Esophagus squamous epithelium (tissue), 5 donors: ENCODE results near the gene ADAMTS14. TPM values are rescaled to one million over a fixed set of nuclear protein-coding genes. Genes with fewer than 3 reads are reported as not detected.

Experiments
- DNase-seq: peaks from one replicate; lab custom pipeline; 2025; lab: John Stamatoyannopoulos, UW
- H3K27ac ChIP-seq, 4 donors: fragments of 200-600 bp; sonication (generic); one replicate each; pipeline ENCODE4 v1.5.1; 2016 to 2019; ENCODE audit warnings: mild to moderate bottlenecking in 1 of 4
- H3K27me3 ChIP-seq, 4 donors: fragments of 200-600 bp; sonication (generic); 1 replicate in 3 of 4; 2 replicates in 1 of 4; pipeline versions ENCODE4 v1.5.1 to v1.6.0; 2017 to 2021; ENCODE audit warnings: antibody characterized with exemption in 1 of 4
- H3K36me3 ChIP-seq, 3 donors: fragments of 200-600 bp; sonication (generic); one replicate each; pipeline ENCODE4 v1.5.1; 2016 to 2019
- H3K4me1 ChIP-seq, 3 donors: fragments of 200-600 bp; sonication (generic); one replicate each; pipeline ENCODE4 v1.5.1; 2017 to 2019
- H3K4me3 ChIP-seq, 4 donors: fragments of 200-600 bp; sonication (generic); 1 replicate in 3 of 4; 2 replicates in 1 of 4; pipeline ENCODE4 v1.5.1; 2016 to 2019; ENCODE audit warnings: mild to moderate bottlenecking in 2 of 4, moderate library complexity in 1 of 4
- H3K9me3 ChIP-seq, 3 donors: fragments of 200-600 bp; sonication (generic); one replicate each; pipeline ENCODE4 v1.5.1; 2016 to 2019
- POLR2A ChIP-seq, 4 donors: fragments of 450-650 bp; IDR thresholded peaks; one replicate each; pipeline ENCODE4 v1.6.1; 2017; ENCODE audit warnings: antibody characterized with exemption in 4 of 4, mild to moderate bottlenecking in 4 of 4, moderate library complexity in 3 of 4
- WGBS, 2 donors: methylation state at CpG; one replicate each; pipeline ENCODE4 v1.1.5; 2018; 5-methylcytosine and 5-hydroxymethylcytosine counted together
- intact Hi-C: fragments of 100-400 bp; cut with DNase I; formaldehyde crosslinking; loops from one replicate; pipeline ENCODE4 v1.15.0; 2022
- total RNA-seq, 4 donors: library from RNA; depleted of rRNA; stranded (reverse); fragments of >200 nt; gene quantifications; one replicate each; pipeline ENCODE4 v1.1.0, GENCODE V29; 2016
- TF ChIP-seq, protein P1 (sequence below), 6 experiments: fragments of 450-650 bp in 4 of 6; fragments of 200-600 bp in 2 of 6; sonication (generic) in 2 of 6; IDR thresholded peaks; one replicate each; pipeline ENCODE4 v1.5.1; 2016 to 2019; ENCODE audit warnings: antibody characterized with exemption in 6 of 6, mild to moderate bottlenecking in 4 of 6, moderate library complexity in 4 of 6
- donor health status: DM: yes; HTN: yes; CAD: no.

ADAMTS14 gene
- total RNA-seq, 4 donors from 2014 or later, result 0.23 to 0.75 (median 0.38) TPM; not detected in 1

DNA sequence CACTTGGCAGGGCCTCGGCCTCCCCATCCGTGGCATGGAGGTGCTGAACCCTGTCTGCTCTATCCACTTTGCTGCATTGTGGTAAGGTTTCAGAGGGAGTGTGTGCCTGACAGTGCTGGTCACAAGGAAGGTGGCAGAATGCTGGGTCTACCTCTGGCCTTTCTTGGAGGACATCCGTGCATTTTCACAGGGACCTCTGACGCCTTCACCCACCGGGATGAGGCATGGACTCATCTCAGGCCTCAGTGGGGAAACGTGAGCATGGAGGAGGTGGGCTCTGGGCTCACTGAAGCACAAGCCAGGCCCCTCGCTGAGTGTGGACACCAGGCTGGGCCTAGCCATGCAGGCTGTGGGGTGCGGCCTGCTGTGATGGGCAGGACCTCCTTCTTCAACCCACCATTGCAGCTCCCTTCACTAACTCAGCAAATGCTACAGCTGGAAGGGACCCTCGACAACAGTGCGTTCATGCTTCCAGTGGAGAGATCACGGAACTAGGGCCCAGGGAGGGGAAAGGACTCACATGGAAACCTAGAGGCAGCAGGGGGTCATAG is 104.2 kb downstream of the ADAMTS14 start:
- TF ChIP-seq, protein P1, sequence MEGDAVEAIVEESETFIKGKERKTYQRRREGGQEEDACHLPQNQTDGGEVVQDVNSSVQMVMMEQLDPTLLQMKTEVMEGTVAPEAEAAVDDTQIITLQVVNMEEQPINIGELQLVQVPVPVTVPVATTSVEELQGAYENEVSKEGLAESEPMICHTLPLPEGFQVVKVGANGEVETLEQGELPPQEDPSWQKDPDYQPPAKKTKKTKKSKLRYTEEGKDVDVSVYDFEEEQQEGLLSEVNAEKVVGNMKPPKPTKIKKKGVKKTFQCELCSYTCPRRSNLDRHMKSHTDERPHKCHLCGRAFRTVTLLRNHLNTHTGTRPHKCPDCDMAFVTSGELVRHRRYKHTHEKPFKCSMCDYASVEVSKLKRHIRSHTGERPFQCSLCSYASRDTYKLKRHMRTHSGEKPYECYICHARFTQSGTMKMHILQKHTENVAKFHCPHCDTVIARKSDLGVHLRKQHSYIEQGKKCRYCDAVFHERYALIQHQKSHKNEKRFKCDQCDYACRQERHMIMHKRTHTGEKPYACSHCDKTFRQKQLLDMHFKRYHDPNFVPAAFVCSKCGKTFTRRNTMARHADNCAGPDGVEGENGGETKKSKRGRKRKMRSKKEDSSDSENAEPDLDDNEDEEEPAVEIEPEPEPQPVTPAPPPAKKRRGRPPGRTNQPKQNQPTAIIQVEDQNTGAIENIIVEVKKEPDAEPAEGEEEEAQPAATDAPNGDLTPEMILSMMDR (IDR thresholded peaks at IDR 0.05), result no peak
- TF ChIP-seq POLR2A (IDR thresholded peaks at IDR 0.05), result no peak
- H3K27ac ChIP-seq, result no peak overlapping the region
- peaks cover 2 to 33% (median 7%) of the 10 kb centered on the region in 3 donors for H3K4me1 ChIP-seq
- WGBS, 2 donors, result 90 to 100% methylated on average over 5 to 6 of the region's 11 CpGs
- intact Hi-C loops, result no loop called here
- H3K9me3 ChIP-seq, result no peaks in the 10 kb centered on the region
- DNase-seq, result no peak
- no peaks in the 10 kb centered on the region for H3K36me3 ChIP-seq
- no peak overlapping the region for H3K4me3 ChIP-seq
- H3K27me3 ChIP-seq, result no peaks in the 10 kb centered on the region

DNA sequence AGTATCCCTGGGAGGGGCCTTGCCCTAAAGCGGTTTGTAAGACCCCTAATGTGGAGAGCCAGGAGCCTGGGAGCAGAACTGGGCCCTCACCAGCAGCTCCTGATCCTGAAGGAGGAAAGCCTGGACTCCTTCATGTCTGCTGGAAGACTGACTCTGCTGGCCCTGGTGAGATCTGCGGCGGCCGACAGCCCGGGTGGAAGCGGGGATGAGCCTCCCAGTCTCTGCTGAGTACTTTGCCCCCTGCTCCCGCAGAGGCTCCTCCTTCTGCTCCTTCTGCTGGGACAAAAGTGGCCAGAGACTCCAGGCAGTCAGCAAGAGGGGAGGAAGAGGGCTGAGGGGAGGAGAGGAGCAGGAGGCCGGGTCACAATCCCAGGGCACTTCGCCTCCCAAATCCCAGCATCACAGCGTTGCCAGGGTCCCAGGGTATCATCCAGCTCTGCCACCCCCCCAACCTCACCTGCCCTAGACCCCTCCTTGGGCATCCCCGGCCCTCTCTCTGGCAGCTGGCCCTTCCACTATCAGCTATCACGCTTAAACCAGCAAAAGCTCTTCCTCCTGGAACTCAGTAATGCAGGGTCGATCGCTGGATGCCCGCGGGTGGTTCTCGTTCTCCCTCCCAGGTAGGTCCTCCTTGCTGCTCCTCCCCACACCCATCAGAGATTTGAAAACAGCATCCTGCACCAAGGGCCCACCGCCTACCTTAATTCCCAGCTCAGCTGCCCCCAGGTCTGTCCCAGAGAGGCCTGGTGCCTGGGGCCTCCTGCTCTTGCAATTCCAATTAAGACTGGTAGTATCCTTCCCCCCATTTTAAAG is 105.0 kb downstream of the ADAMTS14 start:
- no peak for DNase-seq
- TF ChIP-seq, protein P1 (IDR thresholded peaks at IDR 0.05), result no peak
- no peak for TF ChIP-seq POLR2A (IDR thresholded peaks at IDR 0.05)
- intact Hi-C loops, result no loop called here
- Histone ChIP-seq H3K36me3 (no peaks in the 10 kb centered on the region), H3K27me3 (no peaks in the 10 kb centered on the region), H3K4me3 (no peak overlapping the region), H3K9me3 (no peaks in the 10 kb centered on the region), H3K27ac (no peak overlapping the region), H3K4me1 (peaks cover 2 to 33% (median 7%) of the 10 kb centered on the region in 3 donors)
- WGBS, 2 donors, result 92 to 95% methylated on average over 10 to 12 of the region's 18 CpGs

DNA sequence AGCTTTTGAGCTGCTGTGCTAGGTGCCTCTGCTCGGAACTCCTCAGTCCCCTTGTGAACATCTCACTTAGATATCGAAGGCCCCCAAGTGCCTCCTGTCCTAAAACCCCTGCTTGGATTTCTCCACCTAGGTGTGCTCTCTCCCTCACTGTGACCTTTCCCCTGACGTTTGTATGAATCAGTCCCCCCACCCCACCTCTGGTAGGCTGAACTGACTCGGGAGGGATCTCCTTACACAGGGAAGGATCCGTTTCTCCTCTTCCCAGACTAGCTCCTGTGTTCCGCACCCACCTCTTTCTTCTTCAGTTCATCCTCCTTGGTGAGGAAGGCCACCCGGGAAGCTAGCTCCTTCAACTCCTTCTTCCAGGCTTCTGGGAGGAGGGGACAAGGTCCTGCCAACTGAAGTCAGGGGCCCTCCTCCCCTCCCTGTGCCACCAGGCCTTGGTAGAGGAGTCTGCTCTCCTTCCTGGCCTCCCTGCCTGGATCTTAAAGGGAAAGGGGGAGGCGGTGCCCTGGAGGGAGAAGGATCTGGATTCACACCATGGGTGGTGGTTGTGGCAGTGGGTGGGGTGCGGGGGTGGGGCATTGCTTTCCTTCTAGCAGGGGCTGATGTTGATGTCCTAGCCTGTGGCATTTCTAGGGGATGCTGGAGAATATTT is 106.1 kb downstream of the ADAMTS14 start:
- intact Hi-C loops, result no loop called here
- TF ChIP-seq, protein P1 (IDR thresholded peaks at IDR 0.05), result no peak
- no peak for TF ChIP-seq POLR2A (IDR thresholded peaks at IDR 0.05)
- Histone ChIP-seq H3K4me3 (no peak overlapping the region), H3K27me3 (peaks cover 0 to 5% (median 0%) of the 10 kb centered on the region in 4 donors), H3K27ac (no peak overlapping the region), H3K4me1 (peaks cover 2 to 33% (median 7%) of the 10 kb centered on the region in 3 donors), H3K9me3 (no peaks in the 10 kb centered on the region), H3K36me3 (no peaks in the 10 kb centered on the region)
- WGBS, 2 donors, result 73% methylated on average over 6 to 8 of the region's 9 CpGs
- no peak for DNase-seq

DNA sequence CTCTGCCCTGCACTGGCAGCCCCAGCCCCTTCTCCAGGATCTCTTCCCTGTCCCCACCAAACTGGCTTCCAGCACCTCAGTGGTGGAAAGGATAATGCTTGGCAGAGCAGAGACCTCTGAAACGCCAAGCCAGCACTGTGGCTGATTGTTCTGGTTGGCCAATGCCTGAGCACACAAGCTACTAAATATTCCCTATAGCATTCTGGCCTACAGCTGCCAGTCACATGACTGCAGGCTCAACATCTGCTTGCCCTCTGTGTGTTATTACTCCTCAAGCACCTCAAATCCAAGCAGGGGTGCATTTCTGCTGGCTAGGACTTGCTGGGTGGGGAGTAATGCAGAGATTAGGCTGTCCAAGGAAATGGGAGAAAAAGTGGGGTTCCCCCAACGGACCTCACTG is 106.8 kb downstream of the ADAMTS14 start:
- 50 to 57% methylated on average over 1 of the region's 2 CpGs for WGBS, 2 donors
- no peaks in the 10 kb centered on the region for H3K36me3 ChIP-seq
- peaks cover 0 to 5% (median 0%) of the 10 kb centered on the region in 4 donors for H3K27me3 ChIP-seq
- no peak overlapping the region for H3K4me3 ChIP-seq
- H3K27ac ChIP-seq, result no peak overlapping the region
- intact Hi-C loops, result no loop called here
- peaks cover 2 to 33% (median 7%) of the 10 kb centered on the region in 3 donors for H3K4me1 ChIP-seq
- H3K9me3 ChIP-seq, result no peaks in the 10 kb centered on the region
- no peak for DNase-seq
- TF ChIP-seq, protein P1 (IDR thresholded peaks at IDR 0.05), result no peak
- no peak for TF ChIP-seq POLR2A (IDR thresholded peaks at IDR 0.05)
